Measurements from ENCODE around the gene SPACA4. TPM values are rescaled to one million over a fixed set of nuclear protein-coding genes. Genes with fewer than 3 reads are reported as not detected.

The SPACA4 gene
- total RNA-seq, 1 experiment from 2014 or later = not detected

- TF ChIP-seq, protein P1, sequence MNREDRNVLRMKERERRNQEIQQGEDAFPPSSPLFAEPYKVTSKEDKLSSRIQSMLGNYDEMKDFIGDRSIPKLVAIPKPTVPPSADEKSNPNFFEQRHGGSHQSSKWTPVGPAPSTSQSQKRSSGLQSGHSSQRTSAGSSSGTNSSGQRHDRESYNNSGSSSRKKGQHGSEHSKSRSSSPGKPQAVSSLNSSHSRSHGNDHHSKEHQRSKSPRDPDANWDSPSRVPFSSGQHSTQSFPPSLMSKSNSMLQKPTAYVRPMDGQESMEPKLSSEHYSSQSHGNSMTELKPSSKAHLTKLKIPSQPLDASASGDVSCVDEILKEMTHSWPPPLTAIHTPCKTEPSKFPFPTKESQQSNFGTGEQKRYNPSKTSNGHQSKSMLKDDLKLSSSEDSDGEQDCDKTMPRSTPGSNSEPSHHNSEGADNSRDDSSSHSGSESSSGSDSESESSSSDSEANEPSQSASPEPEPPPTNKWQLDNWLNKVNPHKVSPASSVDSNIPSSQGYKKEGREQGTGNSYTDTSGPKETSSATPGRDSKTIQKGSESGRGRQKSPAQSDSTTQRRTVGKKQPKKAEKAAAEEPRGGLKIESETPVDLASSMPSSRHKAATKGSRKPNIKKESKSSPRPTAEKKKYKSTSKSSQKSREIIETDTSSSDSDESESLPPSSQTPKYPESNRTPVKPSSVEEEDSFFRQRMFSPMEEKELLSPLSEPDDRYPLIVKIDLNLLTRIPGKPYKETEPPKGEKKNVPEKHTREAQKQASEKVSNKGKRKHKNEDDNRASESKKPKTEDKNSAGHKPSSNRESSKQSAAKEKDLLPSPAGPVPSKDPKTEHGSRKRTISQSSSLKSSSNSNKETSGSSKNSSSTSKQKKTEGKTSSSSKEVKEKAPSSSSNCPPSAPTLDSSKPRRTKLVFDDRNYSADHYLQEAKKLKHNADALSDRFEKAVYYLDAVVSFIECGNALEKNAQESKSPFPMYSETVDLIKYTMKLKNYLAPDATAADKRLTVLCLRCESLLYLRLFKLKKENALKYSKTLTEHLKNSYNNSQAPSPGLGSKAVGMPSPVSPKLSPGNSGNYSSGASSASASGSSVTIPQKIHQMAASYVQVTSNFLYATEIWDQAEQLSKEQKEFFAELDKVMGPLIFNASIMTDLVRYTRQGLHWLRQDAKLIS (CRISPR knock-in tag; IDR thresholded peaks at IDR 0.05; ENCODE audit: borderline replicate concordance) = 0 out of 2 replicates have a peak, but pooled peaks have one; percentile 41
- TF ChIP-seq, protein P2, sequence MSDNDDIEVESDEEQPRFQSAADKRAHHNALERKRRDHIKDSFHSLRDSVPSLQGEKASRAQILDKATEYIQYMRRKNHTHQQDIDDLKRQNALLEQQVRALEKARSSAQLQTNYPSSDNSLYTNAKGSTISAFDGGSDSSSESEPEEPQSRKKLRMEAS (CRISPR knock-in tag; IDR thresholded peaks at IDR 0.05) = peak; percentile 96
- TF ChIP-seq, protein P3, sequence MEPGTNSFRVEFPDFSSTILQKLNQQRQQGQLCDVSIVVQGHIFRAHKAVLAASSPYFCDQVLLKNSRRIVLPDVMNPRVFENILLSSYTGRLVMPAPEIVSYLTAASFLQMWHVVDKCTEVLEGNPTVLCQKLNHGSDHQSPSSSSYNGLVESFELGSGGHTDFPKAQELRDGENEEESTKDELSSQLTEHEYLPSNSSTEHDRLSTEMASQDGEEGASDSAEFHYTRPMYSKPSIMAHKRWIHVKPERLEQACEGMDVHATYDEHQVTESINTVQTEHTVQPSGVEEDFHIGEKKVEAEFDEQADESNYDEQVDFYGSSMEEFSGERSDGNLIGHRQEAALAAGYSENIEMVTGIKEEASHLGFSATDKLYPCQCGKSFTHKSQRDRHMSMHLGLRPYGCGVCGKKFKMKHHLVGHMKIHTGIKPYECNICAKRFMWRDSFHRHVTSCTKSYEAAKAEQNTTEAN (CRISPR knock-in tag; IDR thresholded peaks at IDR 0.05) = peak; percentile 72
- TF ChIP-seq GABPB1 (CRISPR knock-in tag; IDR thresholded peaks at IDR 0.05) = peak; percentile 49; the same call in 1 of the 2 replicates
- no peak for TF ChIP-seq ZNF396 (CRISPR knock-in tag; IDR thresholded peaks at IDR 0.05; ENCODE audit: borderline replicate concordance)
- TF ChIP-seq NFATC4 (CRISPR knock-in tag; IDR thresholded peaks at IDR 0.05) = no peak
- TF ChIP-seq ATF2 (CRISPR knock-in tag; IDR thresholded peaks at IDR 0.05; ENCODE audit: borderline replicate concordance, low read depth) = peak; percentile 80; the same call in 1 of the 2 replicates
- no peak for TF ChIP-seq JUN (CRISPR knock-in tag; IDR thresholded peaks at IDR 0.05)
- TF ChIP-seq, protein P4, sequence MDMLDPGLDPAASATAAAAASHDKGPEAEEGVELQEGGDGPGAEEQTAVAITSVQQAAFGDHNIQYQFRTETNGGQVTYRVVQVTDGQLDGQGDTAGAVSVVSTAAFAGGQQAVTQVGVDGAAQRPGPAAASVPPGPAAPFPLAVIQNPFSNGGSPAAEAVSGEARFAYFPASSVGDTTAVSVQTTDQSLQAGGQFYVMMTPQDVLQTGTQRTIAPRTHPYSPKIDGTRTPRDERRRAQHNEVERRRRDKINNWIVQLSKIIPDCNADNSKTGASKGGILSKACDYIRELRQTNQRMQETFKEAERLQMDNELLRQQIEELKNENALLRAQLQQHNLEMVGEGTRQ (CRISPR knock-in tag; IDR thresholded peaks at IDR 0.05) = peak; percentile 83
- TF ChIP-seq, protein P5, sequence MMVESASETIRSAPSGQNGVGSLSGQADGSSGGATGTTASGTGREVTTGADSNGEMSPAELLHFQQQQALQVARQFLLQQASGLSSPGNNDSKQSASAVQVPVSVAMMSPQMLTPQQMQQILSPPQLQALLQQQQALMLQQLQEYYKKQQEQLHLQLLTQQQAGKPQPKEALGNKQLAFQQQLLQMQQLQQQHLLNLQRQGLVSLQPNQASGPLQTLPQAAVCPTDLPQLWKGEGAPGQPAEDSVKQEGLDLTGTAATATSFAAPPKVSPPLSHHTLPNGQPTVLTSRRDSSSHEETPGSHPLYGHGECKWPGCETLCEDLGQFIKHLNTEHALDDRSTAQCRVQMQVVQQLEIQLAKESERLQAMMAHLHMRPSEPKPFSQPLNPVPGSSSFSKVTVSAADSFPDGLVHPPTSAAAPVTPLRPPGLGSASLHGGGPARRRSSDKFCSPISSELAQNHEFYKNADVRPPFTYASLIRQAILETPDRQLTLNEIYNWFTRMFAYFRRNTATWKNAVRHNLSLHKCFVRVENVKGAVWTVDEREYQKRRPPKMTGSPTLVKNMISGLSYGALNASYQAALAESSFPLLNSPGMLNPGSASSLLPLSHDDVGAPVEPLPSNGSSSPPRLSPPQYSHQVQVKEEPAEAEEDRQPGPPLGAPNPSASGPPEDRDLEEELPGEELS (CRISPR knock-in tag; IDR thresholded peaks at IDR 0.05) = peak; percentile 94
- TF ChIP-seq, protein P6, sequence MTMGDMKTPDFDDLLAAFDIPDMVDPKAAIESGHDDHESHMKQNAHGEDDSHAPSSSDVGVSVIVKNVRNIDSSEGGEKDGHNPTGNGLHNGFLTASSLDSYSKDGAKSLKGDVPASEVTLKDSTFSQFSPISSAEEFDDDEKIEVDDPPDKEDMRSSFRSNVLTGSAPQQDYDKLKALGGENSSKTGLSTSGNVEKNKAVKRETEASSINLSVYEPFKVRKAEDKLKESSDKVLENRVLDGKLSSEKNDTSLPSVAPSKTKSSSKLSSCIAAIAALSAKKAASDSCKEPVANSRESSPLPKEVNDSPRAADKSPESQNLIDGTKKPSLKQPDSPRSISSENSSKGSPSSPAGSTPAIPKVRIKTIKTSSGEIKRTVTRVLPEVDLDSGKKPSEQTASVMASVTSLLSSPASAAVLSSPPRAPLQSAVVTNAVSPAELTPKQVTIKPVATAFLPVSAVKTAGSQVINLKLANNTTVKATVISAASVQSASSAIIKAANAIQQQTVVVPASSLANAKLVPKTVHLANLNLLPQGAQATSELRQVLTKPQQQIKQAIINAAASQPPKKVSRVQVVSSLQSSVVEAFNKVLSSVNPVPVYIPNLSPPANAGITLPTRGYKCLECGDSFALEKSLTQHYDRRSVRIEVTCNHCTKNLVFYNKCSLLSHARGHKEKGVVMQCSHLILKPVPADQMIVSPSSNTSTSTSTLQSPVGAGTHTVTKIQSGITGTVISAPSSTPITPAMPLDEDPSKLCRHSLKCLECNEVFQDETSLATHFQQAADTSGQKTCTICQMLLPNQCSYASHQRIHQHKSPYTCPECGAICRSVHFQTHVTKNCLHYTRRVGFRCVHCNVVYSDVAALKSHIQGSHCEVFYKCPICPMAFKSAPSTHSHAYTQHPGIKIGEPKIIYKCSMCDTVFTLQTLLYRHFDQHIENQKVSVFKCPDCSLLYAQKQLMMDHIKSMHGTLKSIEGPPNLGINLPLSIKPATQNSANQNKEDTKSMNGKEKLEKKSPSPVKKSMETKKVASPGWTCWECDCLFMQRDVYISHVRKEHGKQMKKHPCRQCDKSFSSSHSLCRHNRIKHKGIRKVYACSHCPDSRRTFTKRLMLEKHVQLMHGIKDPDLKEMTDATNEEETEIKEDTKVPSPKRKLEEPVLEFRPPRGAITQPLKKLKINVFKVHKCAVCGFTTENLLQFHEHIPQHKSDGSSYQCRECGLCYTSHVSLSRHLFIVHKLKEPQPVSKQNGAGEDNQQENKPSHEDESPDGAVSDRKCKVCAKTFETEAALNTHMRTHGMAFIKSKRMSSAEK (CRISPR knock-in tag; IDR thresholded peaks at IDR 0.05; ENCODE audit: borderline replicate concordance) = no peak
- TF ChIP-seq ETV6 (CRISPR knock-in tag; IDR thresholded peaks at IDR 0.05) = 0 out of 2 replicates have a peak, but pooled peaks have one; percentile 75
- TF ChIP-seq, protein P7, sequence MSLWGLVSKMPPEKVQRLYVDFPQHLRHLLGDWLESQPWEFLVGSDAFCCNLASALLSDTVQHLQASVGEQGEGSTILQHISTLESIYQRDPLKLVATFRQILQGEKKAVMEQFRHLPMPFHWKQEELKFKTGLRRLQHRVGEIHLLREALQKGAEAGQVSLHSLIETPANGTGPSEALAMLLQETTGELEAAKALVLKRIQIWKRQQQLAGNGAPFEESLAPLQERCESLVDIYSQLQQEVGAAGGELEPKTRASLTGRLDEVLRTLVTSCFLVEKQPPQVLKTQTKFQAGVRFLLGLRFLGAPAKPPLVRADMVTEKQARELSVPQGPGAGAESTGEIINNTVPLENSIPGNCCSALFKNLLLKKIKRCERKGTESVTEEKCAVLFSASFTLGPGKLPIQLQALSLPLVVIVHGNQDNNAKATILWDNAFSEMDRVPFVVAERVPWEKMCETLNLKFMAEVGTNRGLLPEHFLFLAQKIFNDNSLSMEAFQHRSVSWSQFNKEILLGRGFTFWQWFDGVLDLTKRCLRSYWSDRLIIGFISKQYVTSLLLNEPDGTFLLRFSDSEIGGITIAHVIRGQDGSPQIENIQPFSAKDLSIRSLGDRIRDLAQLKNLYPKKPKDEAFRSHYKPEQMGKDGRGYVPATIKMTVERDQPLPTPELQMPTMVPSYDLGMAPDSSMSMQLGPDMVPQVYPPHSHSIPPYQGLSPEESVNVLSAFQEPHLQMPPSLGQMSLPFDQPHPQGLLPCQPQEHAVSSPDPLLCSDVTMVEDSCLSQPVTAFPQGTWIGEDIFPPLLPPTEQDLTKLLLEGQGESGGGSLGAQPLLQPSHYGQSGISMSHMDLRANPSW (CRISPR knock-in tag; conservative IDR thresholded peaks at IDR 0.05; ENCODE audit: low read depth) = no peak
- no peak for TF ChIP-seq RORB (CRISPR knock-in tag; IDR thresholded peaks at IDR 0.05)
- TF ChIP-seq NFE2L1 (CRISPR knock-in tag; IDR thresholded peaks at IDR 0.05) = peak; percentile 87; the same call in 1 of the 2 replicates
- TF ChIP-seq IRF2 (CRISPR knock-in tag; IDR thresholded peaks at IDR 0.05; ENCODE audit: borderline replicate concordance, low read depth) = no peak
- no peak for TF ChIP-seq ZNF425 (CRISPR knock-in tag; conservative IDR thresholded peaks at IDR 0.05)
- TF ChIP-seq ESRRA (CRISPR knock-in tag; IDR thresholded peaks at IDR 0.05; ENCODE audit: borderline replicate concordance) = peak; percentile 86; the same call in 1 of the 2 replicates
- peak; percentile 90 for TF ChIP-seq NFYB (CRISPR knock-in tag; conservative IDR thresholded peaks at IDR 0.05; ENCODE audit: low read depth)
Observed at GRCh38 chr19:48637449-48637947, 31.0 kb downstream of the SPACA4 start (continued).
